Left colon (tissue), 2 donors: ENCODE data around the gene ARID3C. TPM values are rescaled to one million over a fixed set of nuclear protein-coding genes. Genes with fewer than 3 reads are reported as not detected.

ENCODE experiments used
- ATAC-seq: fragments of 200-7000 bp; cut with Tn5 transposase; one replicate; pipeline ENCODE4 v1.9.1; 2020; ENCODE audit warnings: mild to moderate bottlenecking, moderate library complexity
- DNase-seq, 2 donors: peaks; one replicate each; pipeline ENCODE4 v3.0.0-alpha.2; 2020
- intact Hi-C, 2 donors: fragments of 100-400 bp; cut with DNase I in 1 of 2; cut with micrococcal nuclease in 1 of 2; formaldehyde crosslinking; loops; one replicate each; pipeline versions ENCODE4 v1.11.2 to v1.14.0; 2022; cut with DNase I, micrococcal nuclease
- long read RNA-seq: library from polyadenylated mRNA; unstranded; transcript quantifications from one replicate; pipeline ENCODE4 v2.0.0, GENCODE V29; 2021
- total RNA-seq, 2 donors: library from RNA; stranded (reverse); fragmentation: NEBNext Ultra II Directional; extraction: Animal tissue kit (Norgen Biotek cat#: 25700); gene quantifications; one replicate each; pipeline ENCODE4 v1.2.1, GENCODE V29; 2021
- donor health status: DM: no; HTN: no; CAD: no.
- donor health status: DM: yes; HTN: yes; CAD: no.

ARID3C gene
- total RNA-seq: not detected
- long read RNA-seq: 0 reads

DNA sequence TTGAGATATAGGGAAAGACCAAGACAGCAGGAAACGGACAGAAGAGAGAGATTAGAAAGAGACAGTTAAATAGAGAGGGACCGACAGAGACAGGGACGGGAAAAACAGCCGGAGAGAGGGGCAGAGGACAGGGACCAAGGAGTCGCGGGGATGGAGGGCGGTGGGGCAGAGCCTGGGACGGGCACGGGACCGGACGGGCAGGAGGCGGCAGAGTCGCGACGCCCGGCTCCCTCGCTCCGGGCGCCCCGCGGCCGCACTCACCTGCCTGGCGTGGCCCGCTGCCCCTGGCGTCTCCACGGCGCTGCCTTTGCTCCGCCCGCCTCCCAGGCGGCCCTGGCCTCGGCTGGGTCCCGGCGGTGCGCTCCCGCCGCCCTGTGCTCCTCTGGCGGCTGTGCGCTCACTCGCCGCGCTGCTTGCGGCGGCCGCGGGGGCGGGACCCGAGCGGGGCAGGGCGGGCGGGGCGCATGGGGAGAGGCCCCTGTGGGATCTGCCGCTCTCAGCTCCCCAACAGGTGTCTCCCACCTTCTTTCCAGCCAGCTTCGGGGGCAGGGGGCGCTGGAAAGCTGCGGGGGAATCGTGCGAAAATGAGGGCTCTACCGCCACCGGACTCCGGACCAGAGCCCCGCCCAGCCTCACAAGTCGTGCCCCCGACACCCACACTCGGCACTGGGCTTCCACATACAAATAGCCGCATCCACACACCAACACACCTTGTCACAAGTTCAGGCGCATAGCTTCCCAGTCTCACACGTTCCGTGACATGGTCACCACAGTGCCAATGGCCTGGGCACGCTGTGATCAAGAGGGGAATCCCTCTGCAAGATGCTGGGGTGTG lies at the start of gene ARID3C:
TSS of gene ARID3C (minus strand) at position 411 of the 835 bp plus-strand sequence. CDS start 1,052 bp downstream, outside the sequence.
- peak; percentile 80 for ATAC-seq
- intact Hi-C loops: no loop called here
- DNase-seq: peak in 1 of 2 donors; percentile 58

GRCh38 chr9:34675869-34676268 lies 47.0 kb upstream of the ARID3C start:
- intact Hi-C loops: no loop called here
- no peak for DNase-seq
- no peak for ATAC-seq

- DNase-seq: peak; percentile 67 to 87
- intact Hi-C loops: no loop called here
- ATAC-seq: peak; percentile 91
These were observed 46.3 kb upstream of the ARID3C start for GRCh38 chr9:34675048-34675714.

DNA sequence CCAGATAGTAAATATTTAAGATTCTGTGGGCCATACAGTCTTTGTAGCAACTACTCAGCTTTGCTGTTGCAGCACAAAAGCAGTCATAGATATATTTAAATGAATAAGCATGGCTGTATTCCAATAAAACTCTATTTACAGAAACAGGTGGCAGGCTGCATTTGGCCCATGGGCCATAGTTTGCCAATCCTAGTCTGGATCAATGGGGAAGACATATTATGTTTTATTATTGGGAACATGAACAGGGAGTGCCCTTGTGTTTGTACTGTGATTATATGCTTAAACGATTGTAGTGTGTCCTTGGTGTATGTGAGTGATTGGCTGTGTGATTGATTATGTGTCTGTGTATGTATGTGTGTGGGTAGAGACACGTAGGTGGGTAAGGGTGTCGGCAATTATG lies 45.6 kb upstream of the ARID3C start:
- DNase-seq (no peak), ATAC-seq (peak; percentile 61)
- intact Hi-C loops: no loop called here

DNA sequence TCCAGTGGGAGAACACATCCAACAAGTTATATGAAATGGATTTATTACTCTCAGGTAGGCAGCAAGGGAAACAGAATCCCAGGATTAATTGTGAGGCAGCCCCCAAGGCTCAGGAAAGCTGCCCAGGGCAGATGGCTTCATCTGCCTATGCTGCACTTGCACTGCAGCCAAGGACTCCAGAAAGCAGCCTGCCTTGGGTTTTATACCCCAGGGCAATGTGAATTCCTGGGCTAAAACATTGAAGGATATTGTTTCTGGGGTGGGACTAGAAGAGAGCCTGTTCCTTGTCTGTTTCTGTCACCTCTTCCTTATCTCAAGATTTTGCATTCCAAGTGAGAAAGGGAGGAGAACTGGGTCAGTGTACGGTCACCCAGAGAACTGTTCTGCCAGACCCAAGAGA lies 42.4 kb upstream of the ARID3C start:
- ATAC-seq: no peak
- DNase-seq: no peak
- intact Hi-C loops: no loop called here

DNA sequence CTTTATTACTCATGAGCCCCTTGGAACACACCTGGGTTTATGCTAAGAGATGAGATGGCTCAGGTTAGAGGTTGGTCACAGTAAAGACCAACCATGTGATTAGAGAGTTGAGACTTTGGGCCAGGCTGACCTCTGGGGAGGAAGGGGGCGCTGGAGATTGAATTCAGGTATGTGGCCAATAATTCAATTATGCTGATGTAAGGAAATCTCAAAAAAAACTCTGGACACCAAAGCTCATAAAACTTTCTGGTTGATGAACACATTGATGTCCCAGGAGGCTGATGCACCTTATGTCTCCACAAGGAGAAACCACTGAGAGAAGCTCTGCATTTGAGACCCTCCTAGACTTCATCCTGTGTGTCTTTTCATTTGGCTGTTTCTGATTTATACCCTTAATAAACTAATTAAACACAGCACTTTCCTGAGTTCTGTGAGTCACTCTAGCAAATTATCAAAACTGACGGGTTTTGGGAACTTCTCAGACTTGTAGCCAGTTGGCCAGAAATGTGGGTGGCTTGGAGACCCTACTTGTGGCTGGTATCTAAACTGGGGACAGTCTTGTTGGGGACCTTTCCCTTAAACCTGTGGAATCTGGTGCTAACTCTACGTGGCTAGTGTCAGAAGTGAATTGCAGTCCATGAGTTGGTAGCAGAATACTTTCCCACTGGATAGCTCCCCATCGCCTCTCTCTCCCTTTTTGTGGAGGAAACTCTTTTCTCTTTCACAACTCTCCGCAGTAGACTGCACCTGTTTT lies 41.1 kb upstream of the ARID3C start:
- no peak for ATAC-seq
- intact Hi-C loops: no loop called here

GRCh38 chr9:34665381-34666250 lies 36.8 kb upstream of the ARID3C start:
- intact Hi-C loops: no loop called here
- peak; percentile 85 for ATAC-seq
- peak; percentile 96 to 97 for DNase-seq

More for the DNA sequence above, 41.1 kb upstream of the ARID3C start:
- DNase-seq: no peak

GRCh38 chr9:34665067-34665380 lies 36.2 kb upstream of the ARID3C start:
- intact Hi-C loops: no loop called here
- ATAC-seq (no peak), DNase-seq (no peak)

DNA sequence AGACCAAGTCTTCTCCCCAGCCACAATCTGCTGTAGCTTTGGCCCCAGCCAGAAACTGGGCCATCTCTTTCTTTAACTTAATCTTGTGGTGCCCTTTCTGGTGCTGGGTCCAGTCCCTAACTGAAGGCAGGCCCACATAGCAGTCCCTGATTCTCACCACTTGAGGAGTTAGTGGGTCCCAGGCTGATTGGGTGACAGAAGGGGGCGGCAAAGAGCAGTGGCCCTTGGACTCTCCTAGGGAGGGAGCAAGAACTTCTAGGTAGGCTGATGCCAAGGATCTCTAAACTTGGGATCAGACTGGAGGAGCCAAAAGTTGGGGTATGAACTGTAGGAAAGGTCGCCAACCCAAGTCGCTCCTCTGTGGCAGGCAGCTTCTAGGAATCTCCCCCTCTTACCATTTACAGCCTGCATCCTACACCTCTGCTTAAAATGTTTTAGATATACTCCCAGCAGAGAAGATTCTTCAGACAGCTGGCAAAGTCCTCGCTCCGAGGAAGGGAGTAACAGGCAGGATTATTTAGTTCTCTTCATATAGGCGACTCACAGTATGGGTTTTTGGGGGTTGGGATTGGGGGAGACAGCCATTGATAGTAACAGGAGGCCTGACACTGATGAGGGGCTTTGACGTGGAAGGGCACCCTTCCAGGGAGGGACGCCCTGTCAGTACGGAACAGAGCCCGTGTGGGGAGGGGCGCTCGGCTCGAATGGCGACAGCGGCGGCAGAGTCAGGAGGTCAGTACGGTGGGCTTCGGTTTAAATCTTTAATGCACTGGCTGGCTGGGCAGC lies 35.6 kb upstream of the ARID3C start:
- DNase-seq (peak; percentile 83 to 91), ATAC-seq (peak; percentile 43)
- intact Hi-C loops: no loop called here

- intact Hi-C loops: no loop called here
- DNase-seq: no peak
- no peak for ATAC-seq
These were observed 34.4 kb upstream of the ARID3C start for GRCh38 chr9:34663303-34663605.

- DNase-seq (no peak), ATAC-seq (no peak)
- intact Hi-C loops: no loop called here
These were observed 33.8 kb upstream of the ARID3C start, which contains the start of gene CCL27 for GRCh38 chr9:34662526-34663302. TSS of gene CCL27 (minus strand) at chr9:34662657. CDS start at chr9:34662633, 24 bp downstream.

DNA sequence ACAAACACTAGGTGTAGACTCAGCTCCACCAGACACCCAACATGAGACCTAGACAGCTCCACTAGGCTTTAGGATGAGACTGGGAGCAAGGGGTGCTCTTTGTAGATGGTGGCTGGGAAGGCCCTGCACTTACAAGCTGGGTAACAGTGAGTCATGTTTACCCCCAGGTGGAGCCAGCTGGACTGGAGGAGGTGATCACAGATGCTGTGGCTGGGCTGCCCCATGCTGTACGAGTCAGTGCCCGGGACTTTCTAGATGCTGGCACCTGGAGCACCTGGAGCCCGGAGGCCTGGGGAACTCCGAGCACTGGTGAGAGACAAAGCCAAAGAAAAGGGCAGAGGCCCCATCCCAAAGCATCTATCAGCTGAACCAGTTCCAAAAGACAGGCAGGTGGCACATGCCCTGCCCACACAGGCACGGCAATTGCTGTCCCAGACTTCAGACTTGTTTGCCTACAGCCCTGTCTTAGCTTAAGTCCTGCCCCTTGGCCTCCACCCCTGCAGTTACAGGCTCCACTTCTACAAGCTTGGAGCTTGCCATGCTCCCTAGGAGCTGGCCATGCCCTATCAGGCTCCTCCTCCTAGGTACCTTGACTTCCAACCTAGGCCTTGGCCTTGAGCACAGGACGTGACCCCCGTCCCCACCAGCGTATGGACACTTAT lies 30.9 kb upstream of the ARID3C start:
- ATAC-seq (peak; percentile 69), DNase-seq (peak; percentile 42 to 52)
- intact Hi-C loops: no loop called here

DNA sequence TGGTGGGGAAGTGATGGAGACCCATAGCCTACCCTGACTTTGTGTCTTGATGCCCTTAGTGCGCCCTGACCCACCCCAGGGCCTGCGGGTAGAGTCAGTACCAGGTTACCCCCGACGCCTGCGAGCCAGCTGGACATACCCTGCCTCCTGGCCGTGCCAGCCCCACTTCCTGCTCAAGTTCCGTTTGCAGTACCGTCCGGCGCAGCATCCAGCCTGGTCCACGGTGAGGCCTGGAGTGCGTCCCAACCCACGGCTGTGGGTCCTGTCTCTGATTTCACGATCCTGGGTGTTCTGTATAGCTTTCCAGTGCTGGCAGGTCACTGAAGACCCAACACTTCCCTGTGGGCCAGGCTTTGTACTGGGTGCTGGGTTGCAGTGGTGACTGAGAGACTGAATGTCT lies 29.6 kb upstream of the ARID3C start:
- ATAC-seq (no peak), DNase-seq (no peak)
- intact Hi-C loops: no loop called here

DNA sequence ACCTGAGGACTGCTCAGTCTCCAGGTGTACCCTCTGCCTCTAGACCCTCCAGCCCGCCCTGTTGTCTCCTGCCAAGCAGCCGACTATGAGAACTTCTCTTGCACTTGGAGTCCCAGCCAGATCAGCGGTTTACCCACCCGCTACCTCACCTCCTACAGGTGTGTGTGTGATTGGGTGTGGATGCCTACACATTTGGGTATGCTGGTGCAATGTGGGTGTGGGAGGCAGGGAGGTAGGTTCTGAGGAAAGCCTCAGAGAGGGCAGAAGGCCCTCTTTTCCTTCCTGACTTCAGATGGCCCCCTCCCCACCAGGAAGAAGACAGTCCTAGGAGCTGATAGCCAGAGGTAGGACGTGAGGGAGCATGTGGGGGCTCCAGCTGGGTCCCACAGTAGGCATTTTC lies 28.1 kb upstream of the ARID3C start:
- intact Hi-C loops: no loop called here
- no peak for ATAC-seq

GRCh38 chr9:34655394-34655793 lies 26.5 kb upstream of the ARID3C start:
- no peak for DNase-seq
- no peak for ATAC-seq
- intact Hi-C loops: no loop called here

More for the DNA sequence above, 28.1 kb upstream of the ARID3C start:
- no peak for DNase-seq

DNA sequence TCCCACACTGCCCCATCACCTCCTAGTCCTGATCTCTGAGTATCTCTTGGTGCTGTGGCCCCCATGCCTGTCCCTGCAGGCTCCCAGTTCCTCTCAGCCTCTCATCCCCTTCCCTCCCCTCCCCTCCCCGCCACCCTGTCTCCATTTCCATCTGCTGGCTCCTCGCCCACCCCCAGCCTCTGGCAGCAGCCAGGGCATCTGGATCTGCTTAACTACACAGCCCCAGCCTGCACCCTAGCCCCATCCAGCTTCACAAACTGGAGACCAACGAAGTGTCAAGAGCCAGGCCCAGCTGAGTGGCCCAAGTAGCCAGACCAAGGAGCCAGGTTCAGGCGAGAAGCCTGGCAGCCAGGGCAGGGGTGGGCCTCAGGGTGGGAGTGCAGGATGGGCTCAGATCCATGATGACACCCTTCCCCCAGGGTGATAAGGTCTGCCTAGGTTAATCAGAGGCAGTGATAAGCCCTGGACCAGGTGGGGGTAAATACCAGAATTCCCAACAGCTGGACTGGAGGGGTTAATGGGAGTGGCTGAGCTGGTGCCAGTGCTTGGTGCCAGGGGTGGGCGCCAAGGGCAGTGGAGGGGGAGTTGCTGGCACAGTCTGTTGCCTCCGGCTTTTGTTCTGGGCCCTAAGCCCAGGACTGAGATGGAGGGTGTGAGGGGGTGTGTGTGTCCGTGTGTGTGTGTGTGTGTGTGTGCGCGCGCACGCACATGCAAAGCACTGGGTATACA lies 25.6 kb upstream of the ARID3C start:
- intact Hi-C loops: no loop called here
- ATAC-seq (no peak), DNase-seq (peak; percentile 51 to 81)
